OCI-LY3 (cell line): ENCODE data around the gene SLC15A2.

ENCODE experiments used
- H2AFZ ChIP-seq: fragments of 200-600, 300-600 bp; shearing (Covaris generic); 2 replicates; pipeline ENCODE4 v1.6.0; 2014; ENCODE audit warnings: antibody characterized with exemption, low read depth, low read length
- H3K27ac ChIP-seq: fragments of 200-600, 300-600 bp; sonication (generic); 2 replicates; pipeline ENCODE4 v1.5.1; 2014; ENCODE audit warnings: mild to moderate bottlenecking, low read length, moderate library complexity, mixed read lengths
- H3K27me3 ChIP-seq: fragments of 200-600, 300-600 bp; sonication (generic); 2 replicates; pipeline ENCODE4 v1.6.1; 2014; ENCODE audit warnings: low read depth, low read length, mixed read lengths
- H3K36me3 ChIP-seq: fragments of 200-600, 300-600 bp; sonication (generic); replicated peaks from 2 replicates; pipeline ENCODE3; 2014; ENCODE audit warnings: low read depth, low read length, mixed read lengths
- H3K4me1 ChIP-seq: fragments of 300-600, 200-600 bp; sonication (generic); 2 replicates; pipeline ENCODE4 v1.6.1; 2014; ENCODE audit warnings: low read length, mixed read lengths
- H3K4me2 ChIP-seq: fragments of 200-600, 300-600 bp; sonication (generic); 2 replicates; pipeline ENCODE4 v1.6.1; 2014; ENCODE audit warnings: low read length, mixed read lengths
- H3K4me3 ChIP-seq: fragments of 300-600, 200-600 bp; sonication (generic); 2 replicates; pipeline ENCODE4 v1.5.1; 2014; ENCODE audit warnings: antibody characterized with exemption, mild to moderate bottlenecking, low read length, moderate library complexity
- H3K79me2 ChIP-seq: fragments of 300-600, 200-600 bp; shearing (Covaris generic); 2 replicates; pipeline ENCODE4 v1.6.1; 2014; ENCODE audit warnings: mild to moderate bottlenecking, low read length, mixed read lengths
- H3K9ac ChIP-seq: fragments of 300-600, 200-600 bp; shearing (Covaris generic); 2 replicates; pipeline ENCODE4 v1.6.0; 2014; ENCODE audit warnings: mild to moderate bottlenecking, low read length, moderate library complexity
- H3K9me3 ChIP-seq: fragments of 200-600, 300-600 bp; shearing (Covaris generic); 2 replicates; pipeline ENCODE4 v1.6.1; 2014; ENCODE audit warnings: low read length, mixed read lengths; ENCODE audit not compliant: insufficient read depth
- H4K20me1 ChIP-seq: fragments of 200-600, 300-600 bp; sonication (generic); 2 replicates; pipeline ENCODE4 v1.6.1; 2016; ENCODE audit warnings: low read length, mixed read lengths; ENCODE audit not compliant: insufficient read depth
- EZH2phosphoT487 ChIP-seq: fragments of 200-600 bp; shearing (Covaris generic); IDR thresholded peaks from 2 replicates; pipeline ENCODE4 v1.6.1; 2018; ENCODE audit warnings: antibody characterized with exemption, mixed run types, low read depth
- TF ChIP-seq, protein P1 (sequence below): fragments of 200-600, 300-600 bp; sonication (generic); IDR thresholded peaks from 2 replicates; pipeline ENCODE4 v1.5.1; 2014; ENCODE audit warnings: antibody characterized with exemption, low read length, low read depth

Gene SLC15A2

GRCh38 chr3:121970047-121970446 is 75.8 kb downstream of the SLC15A2 start:
- no peaks in the 10 kb centered on the region for H3K4me1 ChIP-seq
- no peak overlapping the region for H3K27ac ChIP-seq
- H3K27me3 ChIP-seq: no peaks in the 10 kb centered on the region
- H3K9ac ChIP-seq: no peak overlapping the region
- H2AFZ ChIP-seq: no peak overlapping the region
- peaks cover 7% of the 10 kb centered on the region; the same call in 1 of the 2 replicates for H3K9me3 ChIP-seq
- peaks cover 9% of the 10 kb centered on the region for H3K36me3 ChIP-seq
- H3K4me2 ChIP-seq: no peak overlapping the region
- H3K79me2 ChIP-seq: no peaks in the 10 kb centered on the region
- H4K20me1 ChIP-seq: no peaks in the 10 kb centered on the region
- no peak overlapping the region for H3K4me3 ChIP-seq
- TF ChIP-seq, protein P1, sequence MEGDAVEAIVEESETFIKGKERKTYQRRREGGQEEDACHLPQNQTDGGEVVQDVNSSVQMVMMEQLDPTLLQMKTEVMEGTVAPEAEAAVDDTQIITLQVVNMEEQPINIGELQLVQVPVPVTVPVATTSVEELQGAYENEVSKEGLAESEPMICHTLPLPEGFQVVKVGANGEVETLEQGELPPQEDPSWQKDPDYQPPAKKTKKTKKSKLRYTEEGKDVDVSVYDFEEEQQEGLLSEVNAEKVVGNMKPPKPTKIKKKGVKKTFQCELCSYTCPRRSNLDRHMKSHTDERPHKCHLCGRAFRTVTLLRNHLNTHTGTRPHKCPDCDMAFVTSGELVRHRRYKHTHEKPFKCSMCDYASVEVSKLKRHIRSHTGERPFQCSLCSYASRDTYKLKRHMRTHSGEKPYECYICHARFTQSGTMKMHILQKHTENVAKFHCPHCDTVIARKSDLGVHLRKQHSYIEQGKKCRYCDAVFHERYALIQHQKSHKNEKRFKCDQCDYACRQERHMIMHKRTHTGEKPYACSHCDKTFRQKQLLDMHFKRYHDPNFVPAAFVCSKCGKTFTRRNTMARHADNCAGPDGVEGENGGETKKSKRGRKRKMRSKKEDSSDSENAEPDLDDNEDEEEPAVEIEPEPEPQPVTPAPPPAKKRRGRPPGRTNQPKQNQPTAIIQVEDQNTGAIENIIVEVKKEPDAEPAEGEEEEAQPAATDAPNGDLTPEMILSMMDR: no peak
- TF ChIP-seq EZH2phosphoT487: no peak

GRCh38 chr3:121974601-121975111 is 80.5 kb downstream of the SLC15A2 start:
- Histone ChIP-seq H3K9me3 (peaks cover 11% of the 10 kb centered on the region; the same call in 1 of the 2 replicates), H4K20me1 (no peaks in the 10 kb centered on the region), H3K79me2 (no peaks in the 10 kb centered on the region), H3K4me3 (no peak overlapping the region), H3K27me3 (no peaks in the 10 kb centered on the region), H3K9ac (no peak overlapping the region), H3K4me1 (peaks cover 2% of the 10 kb centered on the region; the same call in 1 of the 2 replicates), H3K4me2 (no peak overlapping the region), H2AFZ (no peak overlapping the region), H3K36me3 (peaks cover 13% of the 10 kb centered on the region), H3K27ac (no peak overlapping the region)
- TF ChIP-seq EZH2phosphoT487: no peak
- TF ChIP-seq, protein P1: no peak

- Histone ChIP-seq H3K4me2 (no peak overlapping the region), H3K9ac (no peak overlapping the region), H3K79me2 (no peaks in the 10 kb centered on the region), H3K9me3 (peaks cover 11% of the 10 kb centered on the region; the same call in 1 of the 2 replicates), H3K27ac (no peak overlapping the region), H2AFZ (no peak overlapping the region), H4K20me1 (no peaks in the 10 kb centered on the region), H3K27me3 (no peaks in the 10 kb centered on the region), H3K36me3 (peaks cover 13% of the 10 kb centered on the region), H3K4me1 (peaks cover 13% of the 10 kb centered on the region), H3K4me3 (no peak overlapping the region)
- TF ChIP-seq EZH2phosphoT487: no peak
- TF ChIP-seq, protein P1: peak; percentile 31
These were observed 81.6 kb downstream of the SLC15A2 start for GRCh38 chr3:121975702-121976302.

DNA sequence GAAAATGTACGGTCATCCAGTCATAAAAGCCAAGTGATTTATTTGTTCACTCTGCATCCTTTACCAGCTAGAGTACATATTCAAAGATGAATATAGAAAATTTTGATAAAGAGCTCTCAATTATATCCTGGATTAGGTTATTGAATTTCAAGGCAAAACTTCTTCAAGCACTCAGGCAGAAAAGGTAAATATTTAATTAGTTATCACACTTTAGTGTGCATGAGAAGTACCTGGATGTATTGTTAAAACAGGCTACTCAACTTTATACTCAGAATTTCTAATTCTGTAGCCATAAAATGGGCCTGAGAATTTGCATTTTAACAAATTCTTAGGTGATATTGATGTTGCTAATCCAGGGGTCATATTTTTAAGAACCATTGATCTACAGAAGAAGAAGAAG is 82.5 kb downstream of the SLC15A2 start:
- Histone ChIP-seq H3K4me1 (peaks cover 14% of the 10 kb centered on the region), H3K9me3 (peaks cover 11% of the 10 kb centered on the region; the same call in 1 of the 2 replicates), H3K36me3 (peaks cover 13% of the 10 kb centered on the region), H3K27ac (no peak overlapping the region), H3K9ac (no peak overlapping the region), H4K20me1 (no peaks in the 10 kb centered on the region), H3K4me2 (no peak overlapping the region), H3K79me2 (no peaks in the 10 kb centered on the region), H2AFZ (no peak overlapping the region), H3K27me3 (no peaks in the 10 kb centered on the region), H3K4me3 (no peak overlapping the region)
- no peak for TF ChIP-seq EZH2phosphoT487
- TF ChIP-seq, protein P1: no peak
